B cell (primary cell): ENCODE measurements around the gene CARMIL1. TPM values are rescaled to one million over a fixed set of nuclear protein-coding genes. Genes with fewer than 3 reads are reported as not detected.

ENCODE experiments used
- ATAC-seq: fragments of 200-7000 bp; cut with Tn5 transposase; one replicate; pipeline ENCODE4 v1.10.0; 2021; ENCODE audit warnings: low read depth, mild to moderate bottlenecking, moderate number of reproducible peaks, moderate library complexity
- CTCF ChIA-PET: fragments of 350-600 bp; sonication (Branson Sonifier 250); formaldehyde crosslinking; loops from one replicate; lab custom pipeline; 2021; ENCODE audit warnings: antibody characterized with exemption, inconsistent platforms; lab: Charles Lee
- POLR2A ChIA-PET: fragments of 350-600 bp; sonication (Branson Sonifier 250); formaldehyde crosslinking; loops from one replicate; lab custom pipeline; 2021; ENCODE audit warnings: antibody characterized with exemption; lab: Charles Lee
- DNase-seq: peaks from one replicate; pipeline ENCODE4 v3.0.0; 2013
- H2AFZ ChIP-seq: 2 replicates; pipeline ENCODE4 v1.6.1; 2012; ENCODE audit warnings: mild to moderate bottlenecking, low read depth, low read length; ENCODE audit not compliant: insufficient read depth, poor library complexity, severe bottlenecking
- H3K27ac ChIP-seq, 2 donors: 1 replicate in 1 of 2; 2 replicates in 1 of 2; pipeline ENCODE4 v1.5.1; 2012 to 2013; ENCODE audit warnings: low read length in 2 of 2, mild to moderate bottlenecking in 2 of 2, moderate library complexity in 1 of 2
- H3K27me3 ChIP-seq, 4 experiments: fragments of 200-600 bp in 1 of 4; sonication (generic) in 1 of 4; replicated peaks in 1 of 4; 1 replicate in 2 of 4; 2 replicates in 2 of 4; pipeline versions ENCODE4 v1.6.1 to v1.7.0; 2013 to 2016; ENCODE audit warnings: low read length in 3 of 4, mild to moderate bottlenecking in 2 of 4, mixed read lengths in 1 of 4, moderate library complexity in 1 of 4; ENCODE audit not compliant: insufficient read depth in 4 of 4, control insufficient read depth in 3 of 4; ENCODE audit errors: control extremely low read depth in 1 of 4
- H3K36me3 ChIP-seq, 2 experiments: replicated peaks in 1 of 2; 1 replicate in 1 of 2; 2 replicates in 1 of 2; pipeline versions ENCODE4 v1.6.1 to v1.7.1; 2013; ENCODE audit warnings: low read length in 1 of 2; ENCODE audit not compliant: insufficient read depth in 2 of 2, control insufficient read depth in 1 of 2; ENCODE audit errors: control extremely low read depth in 1 of 2, extremely low read depth in 1 of 2
- H3K4me1 ChIP-seq, 2 donors: fragments of 200-600 bp in 1 of 2; sonication (generic) in 1 of 2; 1 replicate in 1 of 2; 2 replicates in 1 of 2; pipeline versions ENCODE4 v1.5.1 to v1.6.1; 2013 to 2017; ENCODE audit warnings: low read length in 2 of 2; ENCODE audit not compliant: control insufficient read depth in 2 of 2, insufficient read depth in 2 of 2
- H3K4me2 ChIP-seq: replicated peaks from 2 replicates; pipeline ENCODE3; 2012; ENCODE audit warnings: mild to moderate bottlenecking, low read depth, low read length; ENCODE audit not compliant: poor library complexity, severe bottlenecking
- H3K4me3 ChIP-seq, 5 experiments: fragments of 200-600 bp in 1 of 5; sonication (generic) in 1 of 5; 1 replicate in 3 of 5; 2 replicates in 2 of 5; pipeline versions ENCODE4 v1.5.1 to v1.7.0; 2011 to 2016; ENCODE audit warnings: low read length in 4 of 5, mild to moderate bottlenecking in 4 of 5, low read depth in 2 of 5, control low read depth in 1 of 5, moderate library complexity in 1 of 5; ENCODE audit not compliant: insufficient read depth in 1 of 5; ENCODE audit errors: control extremely low read depth in 1 of 5, extremely low read depth in 1 of 5
- H3K79me2 ChIP-seq: fragments of 200-600 bp; sonication (generic); one replicate; pipeline ENCODE4 v1.6.0; 2016; ENCODE audit warnings: low read length; ENCODE audit not compliant: control insufficient read depth, insufficient read depth
- H3K9ac ChIP-seq: fragments of 200-600 bp; sonication (generic); 2 replicates; pipeline ENCODE4 v1.6.1; 2017; ENCODE audit warnings: mild to moderate bottlenecking, low read length, moderate library complexity
- H3K9me3 ChIP-seq, 3 donors: one replicate each; pipeline versions ENCODE4 v1.6.1 to v1.7.1; 2013; ENCODE audit warnings: low read length in 2 of 3; ENCODE audit not compliant: control insufficient read depth in 2 of 3, insufficient read depth in 1 of 3; ENCODE audit errors: control extremely low read depth in 1 of 3
- H4K20me1 ChIP-seq: 2 replicates; pipeline ENCODE4 v1.6.0; 2012; ENCODE audit warnings: mild to moderate bottlenecking, low read length; ENCODE audit not compliant: insufficient read depth, control insufficient read depth, poor library complexity, severe bottlenecking
- H3K27ac Mint-ChIP-seq: one replicate; pipeline ENCODE4 v1.8.0; 2021; ENCODE audit warnings: mixed read lengths
- H3K27me3 Mint-ChIP-seq: one replicate; pipeline ENCODE4 v1.8.0; 2021; ENCODE audit warnings: mixed read lengths
- H3K4me1 Mint-ChIP-seq: one replicate; pipeline ENCODE4 v1.8.0; 2021; ENCODE audit warnings: mixed read lengths
- H3K4me3 Mint-ChIP-seq: one replicate; pipeline ENCODE4 v1.8.0; 2021; ENCODE audit warnings: mixed read lengths
- H3K9me3 Mint-ChIP-seq: one replicate; pipeline ENCODE4 v1.8.0; 2022; ENCODE audit warnings: mixed read lengths; ENCODE audit not compliant: insufficient read depth
- EZH2 ChIP-seq: IDR thresholded peaks from 2 replicates; pipeline ENCODE4 v1.6.1; 2012; ENCODE audit warnings: borderline replicate concordance, low read depth, mild to moderate bottlenecking, moderate library complexity, low read length; ENCODE audit not compliant: insufficient read depth, poor library complexity, severe bottlenecking
- WGBS: methylation state at CpG from one replicate; pipeline ENCODE4 v1.1.5; 2013; ENCODE audit warnings: missing lambda C conversion rate; ENCODE audit not compliant: insufficient coverage; 5-methylcytosine and 5-hydroxymethylcytosine counted together
- intact Hi-C: fragments of 100-400 bp; cut with micrococcal nuclease; formaldehyde crosslinking; loops from one replicate; pipeline ENCODE4 v1.10.0; 2022
- polyA plus RNA-seq: library from polyadenylated mRNA; depleted of rRNA; stranded (reverse); fragments of >200 nt; gene quantifications from 2 replicates; pipeline ENCODE4 v1.2.3, GENCODE V29; 2012
- total RNA-seq, 2 donors: library from RNA; stranded (reverse); fragments of 120-200 nt in 1 of 2; gene quantifications; 1 replicate in 1 of 2; 2 replicates in 1 of 2; pipeline versions ENCODE4 v1.2.3 to v1.2.4, GENCODE V29; 2013 to 2022
- TF ChIP-seq, protein P1 (sequence below): fragments of 200-600 bp; IDR thresholded peaks from one replicate; pipeline ENCODE4 v1.8.0; 2022; ENCODE audit warnings: antibody characterized with exemption, mild to moderate bottlenecking

The CARMIL1 gene
- total and polyA plus RNA-seq, 2 donors (not counting 1 experiment from before 2014, with no cell fraction given): 7.5 to 11.0 TPM

DNA sequence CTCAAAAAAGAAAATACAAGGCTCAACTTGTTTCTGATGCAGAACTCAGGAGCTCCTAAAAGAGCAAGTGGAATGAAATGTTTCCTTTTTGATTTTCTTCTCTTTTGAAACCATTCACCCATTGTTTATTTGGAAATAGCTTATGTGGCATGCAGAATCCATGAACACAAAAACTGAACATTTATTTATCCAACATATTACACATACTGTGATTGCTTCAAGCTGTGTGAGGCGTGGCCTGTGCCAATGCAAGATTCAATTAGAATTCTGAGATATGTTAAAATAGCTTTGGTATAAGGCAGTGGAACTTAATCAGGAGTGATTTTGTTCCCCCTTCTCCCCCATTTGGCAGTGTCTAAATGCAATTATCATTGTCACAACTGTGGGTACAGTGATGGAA is 45.9 kb upstream of the CARMIL1 start:
- no peak for TF ChIP-seq EZH2
- TF ChIP-seq, protein P1, sequence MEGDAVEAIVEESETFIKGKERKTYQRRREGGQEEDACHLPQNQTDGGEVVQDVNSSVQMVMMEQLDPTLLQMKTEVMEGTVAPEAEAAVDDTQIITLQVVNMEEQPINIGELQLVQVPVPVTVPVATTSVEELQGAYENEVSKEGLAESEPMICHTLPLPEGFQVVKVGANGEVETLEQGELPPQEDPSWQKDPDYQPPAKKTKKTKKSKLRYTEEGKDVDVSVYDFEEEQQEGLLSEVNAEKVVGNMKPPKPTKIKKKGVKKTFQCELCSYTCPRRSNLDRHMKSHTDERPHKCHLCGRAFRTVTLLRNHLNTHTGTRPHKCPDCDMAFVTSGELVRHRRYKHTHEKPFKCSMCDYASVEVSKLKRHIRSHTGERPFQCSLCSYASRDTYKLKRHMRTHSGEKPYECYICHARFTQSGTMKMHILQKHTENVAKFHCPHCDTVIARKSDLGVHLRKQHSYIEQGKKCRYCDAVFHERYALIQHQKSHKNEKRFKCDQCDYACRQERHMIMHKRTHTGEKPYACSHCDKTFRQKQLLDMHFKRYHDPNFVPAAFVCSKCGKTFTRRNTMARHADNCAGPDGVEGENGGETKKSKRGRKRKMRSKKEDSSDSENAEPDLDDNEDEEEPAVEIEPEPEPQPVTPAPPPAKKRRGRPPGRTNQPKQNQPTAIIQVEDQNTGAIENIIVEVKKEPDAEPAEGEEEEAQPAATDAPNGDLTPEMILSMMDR: no peak
- Histone ChIP-seq H3K4me1 (no peaks in the 10 kb centered on the region), H3K36me3 (no peaks in the 10 kb centered on the region), H3K4me3 (no peak overlapping the region), H3K27ac (no peak overlapping the region), H3K27me3 (no peaks in the 10 kb centered on the region), H3K9ac (no peak overlapping the region), H2AFZ (no peak overlapping the region), H3K4me2 (no peak overlapping the region), H3K9me3 (no peaks in the 10 kb centered on the region), H3K79me2 (no peaks in the 10 kb centered on the region), H4K20me1 (no peaks in the 10 kb centered on the region)
- Mint-ChIP-seq H3K27me3 (no peaks in the 10 kb centered on the region), H3K4me1 (no peaks in the 10 kb centered on the region), H3K9me3 (no peaks in the 10 kb centered on the region), H3K27ac (no peak overlapping the region), H3K4me3 (no peak overlapping the region)
- intact Hi-C loops: no loop called here
- WGBS: no CpG with 5 or more reads among the region's 1 CpG
- POLR2A ChIA-PET: no interaction called here
- ATAC-seq (no peak), DNase-seq (no peak)
- CTCF ChIA-PET: interaction anchor here (0.9 to 1.2 kb wide), 4 partner anchors 10 to 323 kb away, joined by 3 to 4 read pairs (median 3); no protein-coding TSS in a partner anchor

DNA sequence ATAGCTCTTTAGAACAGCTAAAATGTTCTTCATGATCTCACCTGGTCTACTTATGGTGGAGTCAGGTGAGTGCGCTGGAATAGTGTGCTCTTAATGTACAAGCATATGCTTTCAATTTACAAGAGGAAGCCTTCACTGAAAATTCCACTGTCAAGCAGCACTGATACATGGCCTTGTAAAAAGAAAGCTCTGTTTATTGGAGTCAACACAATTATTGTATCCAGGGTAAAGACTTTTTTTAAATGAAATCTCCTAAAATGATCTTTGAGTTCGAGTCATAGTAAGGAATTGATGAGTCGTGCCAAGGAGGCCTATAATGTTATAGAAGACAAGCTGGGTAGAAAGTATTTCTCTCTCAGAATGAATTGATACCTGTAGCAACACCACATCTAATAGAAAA is 41.6 kb upstream of the CARMIL1 start:
- H3K9me3 Mint-ChIP-seq: no peaks in the 10 kb centered on the region
- intact Hi-C loops: no loop called here
- POLR2A ChIA-PET: no interaction called here
- Histone ChIP-seq H3K27ac (no peak overlapping the region), H3K4me3 (no peak overlapping the region), H2AFZ (no peak overlapping the region), H3K27me3 (no peaks in the 10 kb centered on the region), H3K9me3 (no peaks in the 10 kb centered on the region), H3K4me2 (no peak overlapping the region), H3K9ac (no peak overlapping the region), H3K4me1 (no peaks in the 10 kb centered on the region), H3K79me2 (no peaks in the 10 kb centered on the region), H3K36me3 (no peaks in the 10 kb centered on the region), H4K20me1 (no peaks in the 10 kb centered on the region)
- peaks cover 3% of the 10 kb centered on the region for H3K27me3 Mint-ChIP-seq
- H3K27ac Mint-ChIP-seq: no peak overlapping the region
- no peak overlapping the region for H3K4me3 Mint-ChIP-seq
- no CpG with 5 or more reads among the region's 3 CpGs for WGBS
- no peak for DNase-seq
- no peaks in the 10 kb centered on the region for H3K4me1 Mint-ChIP-seq
- ATAC-seq: no peak
- CTCF ChIA-PET: no interaction called here
- no peak for TF ChIP-seq EZH2
- TF ChIP-seq, protein P1: no peak
